SH-SY5Y (cell line): ENCODE measurements around the gene VWF.

Experiments used
- GATA2 ChIP-seq: IDR thresholded peaks from 2 replicates; pipeline ENCODE4 v1.6.1; 2011; ENCODE audit warnings: mild to moderate bottlenecking, low read depth, low read length
- GATA3 ChIP-seq: IDR thresholded peaks from 2 replicates; pipeline ENCODE4 v1.6.1; 2011; ENCODE audit warnings: low read depth, mild to moderate bottlenecking, low read length, moderate library complexity

VWF gene

DNA sequence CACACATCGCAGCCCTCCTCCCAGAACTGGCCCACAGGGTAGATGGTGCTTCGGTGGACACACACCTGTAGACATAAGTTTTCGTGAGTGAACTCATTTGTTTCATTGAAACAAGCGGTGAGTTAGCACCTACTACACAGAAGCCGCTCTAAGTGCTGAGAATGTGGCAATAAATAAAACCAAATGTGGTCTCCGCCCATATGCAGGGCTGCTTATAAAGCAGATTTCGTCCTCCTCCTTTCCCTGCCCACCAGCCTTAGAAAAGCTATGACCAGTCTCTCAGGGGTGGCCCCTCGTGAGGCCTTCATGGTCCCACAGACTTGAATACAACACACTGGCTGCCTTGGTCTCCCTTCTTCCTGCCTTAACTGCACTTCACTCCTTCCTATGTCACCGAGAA is 148.3 kb downstream of the VWF start:
- TF ChIP-seq GATA3 (no peak), GATA2 (no peak)

- no peak for TF ChIP-seq GATA3
- no peak for TF ChIP-seq GATA2
Measured at GRCh38 chr12:5973461-5974115, 150.9 kb downstream of the VWF start.

- TF ChIP-seq GATA2 (no peak), GATA3 (no peak)
Measured at GRCh38 chr12:5972387-5972786, 152.1 kb downstream of the VWF start.

DNA sequence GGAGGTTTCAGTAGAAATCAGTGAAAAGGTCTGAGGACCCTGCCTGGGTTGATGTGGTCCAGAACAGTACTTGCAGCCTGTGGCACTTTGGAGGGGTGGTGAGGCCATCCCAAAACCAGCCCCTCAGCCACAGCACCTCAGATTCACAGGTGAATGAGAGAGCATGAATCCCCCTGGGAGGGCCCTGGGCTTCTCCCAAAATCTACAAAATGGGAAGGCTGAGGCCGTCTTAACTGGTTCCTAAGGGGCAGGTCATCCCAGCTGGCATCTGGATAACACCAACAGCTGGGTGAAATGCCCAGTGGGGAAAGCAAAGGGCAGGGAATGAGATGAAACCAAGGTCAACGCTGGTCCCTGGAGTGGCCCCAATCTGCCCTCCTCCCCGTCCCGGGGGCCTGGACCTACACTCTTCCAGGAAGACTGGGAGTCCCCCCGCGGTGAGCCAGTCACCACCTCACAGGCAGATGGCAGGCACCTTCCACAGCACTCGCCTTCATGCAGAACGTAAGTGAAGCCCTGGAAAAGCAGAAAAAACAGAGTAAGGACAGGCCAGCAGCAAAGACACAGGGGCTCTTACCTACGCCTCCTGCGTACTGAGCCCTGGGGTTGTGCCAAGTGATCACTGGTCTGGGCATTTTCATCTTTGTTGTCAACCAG is 153.1 kb downstream of the VWF start:
- TF ChIP-seq GATA2: no peak

DNA sequence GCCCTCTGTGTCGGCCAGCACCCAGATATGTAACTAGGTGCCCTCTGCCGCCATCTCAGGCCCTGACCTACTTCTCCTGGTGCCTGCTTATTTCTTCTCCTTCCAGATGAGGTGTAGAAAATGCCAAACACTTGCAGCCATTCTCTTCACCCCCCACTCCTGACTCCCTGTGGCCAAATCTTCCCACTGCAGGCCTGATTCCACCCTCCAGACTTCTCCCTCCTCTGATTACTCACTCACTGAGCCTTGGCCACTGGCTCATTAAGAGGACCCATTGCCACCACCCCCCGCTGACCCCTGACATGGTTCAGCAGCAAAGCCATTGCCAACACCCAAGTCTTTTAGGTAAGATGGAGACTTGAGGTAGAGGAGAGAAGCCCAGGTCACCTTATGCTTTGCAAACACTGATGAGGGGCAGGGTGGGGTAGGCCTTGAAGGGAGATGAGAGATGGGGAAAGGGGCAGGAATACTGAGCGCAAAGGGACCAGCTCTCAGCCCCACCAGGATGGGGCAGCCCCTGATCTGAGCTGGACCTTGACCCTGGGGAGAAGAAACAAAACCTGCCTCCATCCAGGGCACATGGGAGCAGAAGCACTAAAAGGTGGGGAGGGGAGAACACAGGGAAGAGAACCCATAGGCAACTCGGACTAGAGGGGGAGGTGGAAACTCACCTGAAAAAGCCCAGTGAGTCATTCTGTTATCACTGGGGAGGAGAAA is 154.3 kb downstream of the VWF start:
- no peak for TF ChIP-seq GATA3
- TF ChIP-seq GATA2: no peak

GRCh38 chr12:5969156-5969973 is 155.1 kb downstream of the VWF start:
- TF ChIP-seq GATA2 (no peak), GATA3 (no peak)

DNA sequence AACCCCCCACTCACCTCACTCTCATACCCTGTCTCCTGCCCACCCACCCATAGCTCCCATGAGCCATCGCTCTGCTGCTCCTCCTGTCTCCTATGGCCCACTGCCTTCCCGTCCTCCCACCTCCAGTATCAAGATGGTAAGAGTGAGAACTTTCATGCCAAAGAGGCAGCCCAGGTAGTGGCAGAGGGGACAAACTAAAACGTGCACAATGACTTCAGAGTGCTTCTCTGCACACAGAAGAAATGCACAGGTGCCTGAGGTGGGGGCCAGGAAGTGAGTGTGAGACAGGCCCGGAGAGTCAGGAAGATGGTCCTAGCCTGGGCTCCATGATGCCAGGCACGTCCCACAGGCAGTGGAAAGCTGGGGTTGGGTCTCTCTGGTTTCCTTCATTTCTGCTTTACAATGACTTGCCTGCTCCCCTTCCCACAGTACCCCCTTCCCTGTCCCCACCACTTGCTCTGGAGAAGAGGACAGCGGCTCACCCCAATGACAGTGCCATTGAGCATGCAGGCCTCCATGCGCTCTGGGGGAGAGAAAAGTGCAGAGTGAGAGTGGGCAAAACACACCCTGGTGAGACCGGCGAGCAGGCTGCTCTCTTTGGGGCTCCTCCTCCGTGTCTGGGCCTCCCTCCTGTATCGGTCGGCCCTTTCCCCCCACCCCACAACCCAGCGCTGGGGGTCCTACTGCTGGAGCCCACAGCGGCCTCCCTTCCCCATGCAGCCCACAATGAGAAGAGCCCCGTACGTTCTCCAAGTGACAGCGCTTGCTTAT is 156.6 kb downstream of the VWF start:
- TF ChIP-seq GATA3 (no peak), GATA2 (no peak)

- TF ChIP-seq GATA2 (no peak), GATA3 (no peak)
Measured at GRCh38 chr12:5966486-5967095, 157.9 kb downstream of the VWF start.

- TF ChIP-seq GATA2 (no peak), GATA3 (no peak)
Measured at GRCh38 chr12:5965950-5966383, 158.5 kb downstream of the VWF start.

- TF ChIP-seq GATA3 (no peak), GATA2 (no peak)
Measured at GRCh38 chr12:5964913-5965900, 159.3 kb downstream of the VWF start.

- TF ChIP-seq GATA2: no peak
- TF ChIP-seq GATA3: no peak
Measured at GRCh38 chr12:5963515-5963914, 161.0 kb downstream of the VWF start.

- TF ChIP-seq GATA2 (no peak), GATA3 (no peak)
Measured at GRCh38 chr12:5960783-5961182, 163.7 kb downstream of the VWF start.
